Tibial nerve (tissue), 4 donors: ENCODE data around the gene METTL23. TPM values are rescaled to one million over a fixed set of nuclear protein-coding genes. Genes with fewer than 3 reads are reported as not detected.
A peak's percentile ranks its signal among the peaks of the same experiment; 100 is the strongest.

Experiments
- DNase-seq, 2 donors: peaks; one replicate each; pipeline ENCODE4 v3.0.0-alpha.2; 2019; ENCODE audit warnings: low spot score in 2 of 2
- H3K27ac ChIP-seq, 4 donors: fragments of 200-600 bp; sonication (generic) in 3 of 4; one replicate each; pipeline ENCODE4 v1.5.1; 2017 to 2019; ENCODE audit warnings: mild to moderate bottlenecking in 1 of 4
- H3K27me3 ChIP-seq, 2 donors: fragments of 200-600 bp; sonication (generic) in 1 of 2; one replicate each; pipeline versions ENCODE4 v1.5.1 to v1.6.0; 2017 to 2019
- H3K36me3 ChIP-seq, 3 donors: fragments of 200-600 bp; sonication (generic); one replicate each; pipeline ENCODE4 v1.5.1; 2018 to 2019
- H3K4me1 ChIP-seq, 4 donors: fragments of 200-600 bp; sonication (generic) in 3 of 4; one replicate each; pipeline ENCODE4 v1.5.1; 2017 to 2019
- H3K4me3 ChIP-seq, 4 donors: fragments of 200-600 bp; sonication (generic) in 3 of 4; one replicate each; pipeline ENCODE4 v1.5.1; 2017 to 2019; ENCODE audit warnings: mild to moderate bottlenecking in 1 of 4, moderate library complexity in 1 of 4
- H3K9me3 ChIP-seq, 4 donors: fragments of 200-600 bp; sonication (generic) in 3 of 4; one replicate each; pipeline ENCODE4 v1.5.1; 2017 to 2019
- EP300 ChIP-seq, 2 donors: sonication (generic); formaldehyde crosslinking; IDR thresholded peaks; one replicate each; pipeline ENCODE4 v1.6.1; 2017; ENCODE audit warnings: antibody characterized with exemption in 2 of 2, mild to moderate bottlenecking in 1 of 2
- POLR2A ChIP-seq, 2 donors: fragments of 450-650 bp; IDR thresholded peaks; one replicate each; pipeline ENCODE4 v1.6.1; 2017; ENCODE audit warnings: antibody characterized with exemption in 2 of 2, mild to moderate bottlenecking in 2 of 2, moderate library complexity in 2 of 2
- WGBS, 2 donors: methylation state at CpG; one replicate each; pipeline ENCODE4 v1.1.5; 2018; 5-methylcytosine and 5-hydroxymethylcytosine counted together
- total RNA-seq, 4 donors: library from RNA; depleted of rRNA; stranded (reverse); fragments of >200 nt; gene quantifications; one replicate each; pipeline ENCODE4 v1.1.0, GENCODE V29; 2016
- TF ChIP-seq, protein P1 (sequence below), 5 experiments: fragments of 200-600 bp in 3 of 5; fragments of 450-650 bp in 2 of 5; sonication (generic) in 3 of 5; IDR thresholded peaks; one replicate each; pipeline ENCODE4 v1.5.1; 2016 to 2019; ENCODE audit warnings: antibody characterized with exemption in 5 of 5, mild to moderate bottlenecking in 3 of 5, moderate library complexity in 2 of 5

Gene METTL23
- total RNA-seq, 4 donors from 2014 or later = 27.8 to 50.2 (median 30.8) TPM

GRCh38 chr17:76684756-76685155 lies 41.9 kb upstream of the METTL23 start:
- Histone ChIP-seq H3K27me3 (no peaks in the 10 kb centered on the region), H3K4me1 (peaks cover 0 to 86% (median 27%) of the 10 kb centered on the region in 4 donors), H3K27ac (peak overlapping the region in 2 of 4 donors; percentile 6 to 55), H3K9me3 (no peaks in the 10 kb centered on the region), H3K4me3 (no peak overlapping the region), H3K36me3 (peaks cover 0 to 45% (median 0%) of the 10 kb centered on the region in 3 donors)
- 81 to 84% methylated on average over 6 of the region's 7 CpGs for WGBS, 2 donors
- no peak for TF ChIP-seq POLR2A (IDR thresholded peaks at IDR 0.05)
- TF ChIP-seq, protein P1, sequence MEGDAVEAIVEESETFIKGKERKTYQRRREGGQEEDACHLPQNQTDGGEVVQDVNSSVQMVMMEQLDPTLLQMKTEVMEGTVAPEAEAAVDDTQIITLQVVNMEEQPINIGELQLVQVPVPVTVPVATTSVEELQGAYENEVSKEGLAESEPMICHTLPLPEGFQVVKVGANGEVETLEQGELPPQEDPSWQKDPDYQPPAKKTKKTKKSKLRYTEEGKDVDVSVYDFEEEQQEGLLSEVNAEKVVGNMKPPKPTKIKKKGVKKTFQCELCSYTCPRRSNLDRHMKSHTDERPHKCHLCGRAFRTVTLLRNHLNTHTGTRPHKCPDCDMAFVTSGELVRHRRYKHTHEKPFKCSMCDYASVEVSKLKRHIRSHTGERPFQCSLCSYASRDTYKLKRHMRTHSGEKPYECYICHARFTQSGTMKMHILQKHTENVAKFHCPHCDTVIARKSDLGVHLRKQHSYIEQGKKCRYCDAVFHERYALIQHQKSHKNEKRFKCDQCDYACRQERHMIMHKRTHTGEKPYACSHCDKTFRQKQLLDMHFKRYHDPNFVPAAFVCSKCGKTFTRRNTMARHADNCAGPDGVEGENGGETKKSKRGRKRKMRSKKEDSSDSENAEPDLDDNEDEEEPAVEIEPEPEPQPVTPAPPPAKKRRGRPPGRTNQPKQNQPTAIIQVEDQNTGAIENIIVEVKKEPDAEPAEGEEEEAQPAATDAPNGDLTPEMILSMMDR (IDR thresholded peaks at IDR 0.05) = no peak
- TF ChIP-seq EP300 (IDR thresholded peaks at IDR 0.05) = no peak
- no peak for DNase-seq

DNA sequence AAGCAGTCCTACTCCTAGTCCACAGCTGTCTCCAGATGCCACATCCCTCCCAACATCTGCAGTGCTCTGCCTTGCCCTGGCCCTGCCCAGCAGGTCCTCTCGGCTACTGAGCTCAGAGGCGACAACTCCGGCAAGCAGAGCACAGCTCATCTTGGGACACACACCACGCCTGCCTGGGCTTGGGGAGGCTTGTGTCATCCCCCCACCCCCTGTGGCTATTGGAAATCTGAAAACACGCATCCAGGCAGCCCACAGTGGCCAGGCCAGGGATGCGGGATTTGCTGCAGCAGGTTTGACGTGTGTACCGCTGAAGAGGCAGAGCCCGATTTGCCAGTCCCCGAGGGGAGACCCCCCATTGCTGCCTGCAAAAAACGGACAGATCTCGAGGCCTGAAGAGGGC lies 41.3 kb upstream of the METTL23 start:
- peaks cover 0 to 91% (median 29%) of the 10 kb centered on the region in 4 donors for H3K4me1 ChIP-seq

GRCh38 chr17:76685846-76686245 lies 40.8 kb upstream of the METTL23 start:
- peak overlapping the region in 2 of 4 donors; percentile 6 to 55 for H3K27ac ChIP-seq
- H3K9me3 ChIP-seq = no peaks in the 10 kb centered on the region
- no peak for TF ChIP-seq POLR2A (IDR thresholded peaks at IDR 0.05)
- TF ChIP-seq, protein P1 (IDR thresholded peaks at IDR 0.05) = no peak
- TF ChIP-seq EP300 (IDR thresholded peaks at IDR 0.05) = no peak
- H3K4me3 ChIP-seq = no peak overlapping the region
- peaks cover 0 to 45% (median 0%) of the 10 kb centered on the region in 3 donors for H3K36me3 ChIP-seq
- DNase-seq = no peak
- H3K27me3 ChIP-seq = no peaks in the 10 kb centered on the region
- peaks cover 0 to 95% (median 30%) of the 10 kb centered on the region in 4 donors for H3K4me1 ChIP-seq
- WGBS, 2 donors = 53 to 75% methylated on average over 8 of the region's 8 CpGs

More for the DNA sequence above, 41.3 kb upstream of the METTL23 start:
- 82 to 91% methylated on average over 12 of the region's 12 CpGs for WGBS, 2 donors
- Histone ChIP-seq H3K4me3 (no peak overlapping the region), H3K9me3 (no peaks in the 10 kb centered on the region), H3K27ac (peak overlapping the region in 2 of 4 donors; percentile 6 to 55), H3K36me3 (peaks cover 0 to 45% (median 0%) of the 10 kb centered on the region in 3 donors), H3K27me3 (no peaks in the 10 kb centered on the region)
- TF ChIP-seq EP300 (IDR thresholded peaks at IDR 0.05) = no peak
- TF ChIP-seq, protein P1 (IDR thresholded peaks at IDR 0.05) = no peak
- TF ChIP-seq POLR2A (IDR thresholded peaks at IDR 0.05) = no peak
- DNase-seq = no peak

GRCh38 chr17:76686538-76687297 lies 39.9 kb upstream of the METTL23 start:
- H3K4me1 ChIP-seq = peaks cover 0 to 95% (median 27%) of the 10 kb centered on the region in 4 donors

GRCh38 chr17:76687298-76688164 lies 39.1 kb upstream of the METTL23 start:
- TF ChIP-seq, protein P1 (IDR thresholded peaks at IDR 0.05) = no peak
- TF ChIP-seq EP300 (IDR thresholded peaks at IDR 0.05) = peak in 1 of 2 donors; percentile 60
- Histone ChIP-seq H3K36me3 (peaks cover 0 to 37% (median 0%) of the 10 kb centered on the region in 3 donors), H3K27ac (peak overlapping the region; percentile 64 to 90 (median 84)), H3K9me3 (no peaks in the 10 kb centered on the region), H3K4me3 (peak overlapping the region in 1 of 4 donors; percentile 1), H3K27me3 (no peaks in the 10 kb centered on the region), H3K4me1 (peaks cover 0 to 89% (median 21%) of the 10 kb centered on the region in 4 donors)
- peak; percentile 55 to 58 for DNase-seq
- WGBS, 2 donors = 65 to 66% methylated on average over 26 of the region's 26 CpGs

More at GRCh38 chr17:76686538-76687297, 39.9 kb upstream of the METTL23 start:
- H3K27me3 ChIP-seq = no peaks in the 10 kb centered on the region
- peaks cover 0 to 45% (median 0%) of the 10 kb centered on the region in 3 donors for H3K36me3 ChIP-seq
- no peak overlapping the region for H3K4me3 ChIP-seq
- TF ChIP-seq POLR2A (IDR thresholded peaks at IDR 0.05) = no peak
- no peak for TF ChIP-seq EP300 (IDR thresholded peaks at IDR 0.05)
- H3K9me3 ChIP-seq = no peaks in the 10 kb centered on the region
- 78 to 81% methylated on average over 14 of the region's 15 CpGs for WGBS, 2 donors
- peak overlapping the region in 3 of 4 donors; percentile 64 to 90 (median 88) for H3K27ac ChIP-seq
- no peak for DNase-seq
